Glomerular endothelial cell (primary cell): ENCODE data around the gene CFAP70. TPM values are rescaled to one million over a fixed set of nuclear protein-coding genes. Genes with fewer than 3 reads are reported as not detected.
"Not testable (repeated sequence)": the region's sequence is repeated elsewhere in the genome, so short reads cannot be mapped to it uniquely, and the experiment has no call there.

ENCODE experiments used
- DNase-seq: peaks from one replicate; pipeline ENCODE4 v3.0.0-alpha.2; 2011; ENCODE audit warnings: low read depth, low spot score; ENCODE audit errors: extremely low read depth
- total RNA-seq: library from RNA; depleted of rRNA; stranded (reverse); fragments of >200 nt; gene quantifications from 2 replicates; pipeline ENCODE4 v1.2.3, GENCODE V29; 2015

Gene CFAP70
- total RNA-seq, 1 donor from 2014 or later = 0.41 TPM

GRCh38 chr10:73340121-73340520 is 18.5 kb downstream of the CFAP70 start:
- no peak for DNase-seq

- DNase-seq = no peak
These were observed 19.2 kb downstream of the CFAP70 start for GRCh38 chr10:73339436-73339835.

GRCh38 chr10:73338801-73339368 is 19.8 kb downstream of the CFAP70 start:
- no peak for DNase-seq

- DNase-seq = no peak
These were observed 25.5 kb downstream of the CFAP70 start for GRCh38 chr10:73333202-73333601.

- DNase-seq = no peak
These were observed 26.3 kb downstream of the CFAP70 start for GRCh38 chr10:73332379-73332778.

- not testable (repeated sequence) for DNase-seq
These were observed 30.1 kb downstream of the CFAP70 start for GRCh38 chr10:73328523-73328922.

- not testable (repeated sequence) for DNase-seq
These were observed 33.4 kb downstream of the CFAP70 start for GRCh38 chr10:73325290-73325689.

- not testable (repeated sequence) for DNase-seq
These were observed 35.1 kb downstream of the CFAP70 start for GRCh38 chr10:73323582-73323981.

- DNase-seq = no peak
These were observed 48.2 kb downstream of the CFAP70 start for GRCh38 chr10:73310475-73310874.

GRCh38 chr10:73307203-73307800 is 51.4 kb downstream of the CFAP70 start:
- no peak for DNase-seq

- no peak for DNase-seq
These were observed 52.4 kb downstream of the CFAP70 start for GRCh38 chr10:73306171-73306708.

- no peak for DNase-seq
These were observed 61.7 kb downstream of the CFAP70 start for GRCh38 chr10:73296946-73297345.

- no peak for DNase-seq
These were observed 65.2 kb downstream of the CFAP70 start for GRCh38 chr10:73293461-73293860.

- no peak for DNase-seq
These were observed 68.7 kb downstream of the CFAP70 start for GRCh38 chr10:73289958-73290357.

GRCh38 chr10:73287441-73287840 is 71.2 kb downstream of the CFAP70 start:
- no peak for DNase-seq

- DNase-seq = no peak
These were observed 77.6 kb downstream of the CFAP70 start for GRCh38 chr10:73281097-73281496.

GRCh38 chr10:73264423-73264822 is 94.2 kb downstream of the CFAP70 start:
- DNase-seq = no peak

- DNase-seq = no peak
These were observed 94.8 kb downstream of the CFAP70 start for GRCh38 chr10:73263693-73264347.

GRCh38 chr10:73262880-73263555 is 95.6 kb downstream of the CFAP70 start:
- DNase-seq = no peak

GRCh38 chr10:73262105-73262730 is 96.4 kb downstream of the CFAP70 start:
- no peak for DNase-seq
